Transverse colon (tissue), 4 donors: ENCODE data around the gene MTHFD1L.

ENCODE experiments used
- POLR2A ChIP-seq: fragments of 450-650 bp; IDR thresholded peaks from one replicate; pipeline ENCODE4 v1.6.1; 2016; ENCODE audit warnings: antibody characterized with exemption, mild to moderate bottlenecking, moderate library complexity
- POLR2AphosphoS5 ChIP-seq, 3 donors: sonication (generic); formaldehyde crosslinking; IDR thresholded peaks; one replicate each; pipeline ENCODE4 v1.6.1; 2016; ENCODE audit warnings: antibody characterized with exemption in 3 of 3
- TF ChIP-seq, protein P1 (sequence below), 5 experiments: fragments of 200-600 bp in 3 of 5; fragments of 450-650 bp in 2 of 5; sonication (generic) in 3 of 5; IDR thresholded peaks; 1 replicate in 2 of 5; 2 replicates in 3 of 5; pipeline ENCODE4 v1.5.1; 2016 to 2017; ENCODE audit warnings: antibody characterized with exemption in 5 of 5, inconsistent platforms in 3 of 5, mild to moderate bottlenecking in 2 of 5, moderate library complexity in 1 of 5

GRCh38 chr6:150865406-150866146 is at the start of gene MTHFD1L:
- TF ChIP-seq POLR2A: no peak
- TF ChIP-seq POLR2AphosphoS5 (IDR thresholded peaks at IDR 0.05): peak in 2 of 3 donors; percentile 34 to 39
- TF ChIP-seq, protein P1, sequence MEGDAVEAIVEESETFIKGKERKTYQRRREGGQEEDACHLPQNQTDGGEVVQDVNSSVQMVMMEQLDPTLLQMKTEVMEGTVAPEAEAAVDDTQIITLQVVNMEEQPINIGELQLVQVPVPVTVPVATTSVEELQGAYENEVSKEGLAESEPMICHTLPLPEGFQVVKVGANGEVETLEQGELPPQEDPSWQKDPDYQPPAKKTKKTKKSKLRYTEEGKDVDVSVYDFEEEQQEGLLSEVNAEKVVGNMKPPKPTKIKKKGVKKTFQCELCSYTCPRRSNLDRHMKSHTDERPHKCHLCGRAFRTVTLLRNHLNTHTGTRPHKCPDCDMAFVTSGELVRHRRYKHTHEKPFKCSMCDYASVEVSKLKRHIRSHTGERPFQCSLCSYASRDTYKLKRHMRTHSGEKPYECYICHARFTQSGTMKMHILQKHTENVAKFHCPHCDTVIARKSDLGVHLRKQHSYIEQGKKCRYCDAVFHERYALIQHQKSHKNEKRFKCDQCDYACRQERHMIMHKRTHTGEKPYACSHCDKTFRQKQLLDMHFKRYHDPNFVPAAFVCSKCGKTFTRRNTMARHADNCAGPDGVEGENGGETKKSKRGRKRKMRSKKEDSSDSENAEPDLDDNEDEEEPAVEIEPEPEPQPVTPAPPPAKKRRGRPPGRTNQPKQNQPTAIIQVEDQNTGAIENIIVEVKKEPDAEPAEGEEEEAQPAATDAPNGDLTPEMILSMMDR (IDR thresholded peaks at IDR 0.05): peak; percentile 38 to 62 (median 54)
